ENCODE measurements around the gene PRDM15.

The PRDM15 gene

GRCh38 chr21:41918561-41919358, 39.6 kb upstream of the PRDM15 start:
- peaks cover 35% of the 10 kb centered on the region for H3K36me3 Mint-ChIP-seq (ENCODE audit: low read depth)
- H3K27ac Mint-ChIP-seq, result no peak overlapping the region
- no peaks in the 10 kb centered on the region for H3K9me3 Mint-ChIP-seq
- no peak for DNase-seq
- H3K4me3 Mint-ChIP-seq, result no peak overlapping the region
- no peaks in the 10 kb centered on the region for H3K27me3 Mint-ChIP-seq
- H3K4me1 Mint-ChIP-seq (ENCODE audit: low read depth), result peaks cover 20% of the 10 kb centered on the region

GRCh38 chr21:41917531-41917930, 38.4 kb upstream of the PRDM15 start:
- Mint-ChIP-seq H3K27me3 (no peaks in the 10 kb centered on the region), H3K4me3 (no peak overlapping the region), H3K36me3 (ENCODE audit: low read depth) (peaks cover 39% of the 10 kb centered on the region), H3K4me1 (ENCODE audit: low read depth) (peaks cover 10% of the 10 kb centered on the region), H3K27ac (no peak overlapping the region), H3K9me3 (no peaks in the 10 kb centered on the region)
- DNase-seq, result no peak

GRCh38 chr21:41916888-41917433, 37.8 kb upstream of the PRDM15 start:
- Mint-ChIP-seq H3K27ac (no peak overlapping the region), H3K4me1 (ENCODE audit: low read depth) (peaks cover 5% of the 10 kb centered on the region), H3K27me3 (no peaks in the 10 kb centered on the region), H3K4me3 (no peak overlapping the region), H3K36me3 (ENCODE audit: low read depth) (peaks cover 41% of the 10 kb centered on the region), H3K9me3 (no peaks in the 10 kb centered on the region)
- no peak for DNase-seq

GRCh38 chr21:41914965-41915364, 35.8 kb upstream of the PRDM15 start:
- no peak for DNase-seq
- no peaks in the 10 kb centered on the region for H3K27me3 Mint-ChIP-seq

GRCh38 chr21:41914358-41914757, 35.2 kb upstream of the PRDM15 start:
- H3K27me3 Mint-ChIP-seq, result no peaks in the 10 kb centered on the region
- DNase-seq, result no peak
- no peak overlapping the region for H3K4me3 Mint-ChIP-seq
- H3K9me3 Mint-ChIP-seq, result no peaks in the 10 kb centered on the region
- H3K27ac Mint-ChIP-seq, result no peak overlapping the region
- peaks cover 55% of the 10 kb centered on the region for H3K36me3 Mint-ChIP-seq (ENCODE audit: low read depth)
- H3K4me1 Mint-ChIP-seq (ENCODE audit: low read depth), result no peaks in the 10 kb centered on the region

More at GRCh38 chr21:41914965-41915364, 35.8 kb upstream of the PRDM15 start:
- no peak overlapping the region for H3K4me3 Mint-ChIP-seq
- no peaks in the 10 kb centered on the region for H3K4me1 Mint-ChIP-seq (ENCODE audit: low read depth)
- no peak overlapping the region for H3K27ac Mint-ChIP-seq
- H3K36me3 Mint-ChIP-seq (ENCODE audit: low read depth), result peaks cover 53% of the 10 kb centered on the region
- H3K9me3 Mint-ChIP-seq, result no peaks in the 10 kb centered on the region

GRCh38 chr21:41913230-41913629, 34.1 kb upstream of the PRDM15 start:
- Mint-ChIP-seq H3K4me1 (ENCODE audit: low read depth) (no peaks in the 10 kb centered on the region), H3K27me3 (no peaks in the 10 kb centered on the region), H3K4me3 (no peak overlapping the region), H3K36me3 (ENCODE audit: low read depth) (peaks cover 59% of the 10 kb centered on the region), H3K27ac (no peak overlapping the region), H3K9me3 (no peaks in the 10 kb centered on the region)
- DNase-seq, result no peak

- Mint-ChIP-seq H3K27ac (no peak overlapping the region), H3K4me3 (no peak overlapping the region), H3K36me3 (ENCODE audit: low read depth) (peaks cover 41% of the 10 kb centered on the region), H3K27me3 (no peaks in the 10 kb centered on the region), H3K4me1 (ENCODE audit: low read depth) (no peaks in the 10 kb centered on the region), H3K9me3 (no peaks in the 10 kb centered on the region)
- no peak for DNase-seq
Observed at GRCh38 chr21:41908829-41909228, 29.7 kb upstream of the PRDM15 start.

- no peaks in the 10 kb centered on the region for H3K4me1 Mint-ChIP-seq (ENCODE audit: low read depth)
- DNase-seq, result no peak
- no peaks in the 10 kb centered on the region for H3K27me3 Mint-ChIP-seq
- H3K27ac Mint-ChIP-seq, result no peak overlapping the region
- H3K9me3 Mint-ChIP-seq, result no peaks in the 10 kb centered on the region
- peaks cover 39% of the 10 kb centered on the region for H3K36me3 Mint-ChIP-seq (ENCODE audit: low read depth)
- H3K4me3 Mint-ChIP-seq, result no peak overlapping the region
Observed at GRCh38 chr21:41907496-41908258, 28.5 kb upstream of the PRDM15 start.

GRCh38 chr21:41906770-41907169, 27.6 kb upstream of the PRDM15 start:
- Mint-ChIP-seq H3K36me3 (ENCODE audit: low read depth) (peaks cover 38% of the 10 kb centered on the region), H3K27ac (no peak overlapping the region), H3K4me3 (no peak overlapping the region), H3K4me1 (ENCODE audit: low read depth) (peaks cover 1% of the 10 kb centered on the region), H3K27me3 (no peaks in the 10 kb centered on the region), H3K9me3 (no peaks in the 10 kb centered on the region)
- DNase-seq, result no peak

- Mint-ChIP-seq H3K4me3 (no peak overlapping the region), H3K4me1 (ENCODE audit: low read depth) (peaks cover 28% of the 10 kb centered on the region), H3K36me3 (ENCODE audit: low read depth) (peaks cover 37% of the 10 kb centered on the region), H3K27me3 (no peaks in the 10 kb centered on the region), H3K9me3 (no peaks in the 10 kb centered on the region), H3K27ac (no peak overlapping the region)
- no peak for DNase-seq
Observed at GRCh38 chr21:41903559-41904351, 24.6 kb upstream of the PRDM15 start.

GRCh38 chr21:41902946-41903345, 23.8 kb upstream of the PRDM15 start:
- no peak for DNase-seq
- H3K9me3 Mint-ChIP-seq, result no peaks in the 10 kb centered on the region
- no peak overlapping the region for H3K4me3 Mint-ChIP-seq
- H3K27me3 Mint-ChIP-seq, result no peaks in the 10 kb centered on the region
- no peak overlapping the region for H3K27ac Mint-ChIP-seq
- H3K36me3 Mint-ChIP-seq (ENCODE audit: low read depth), result peaks cover 34% of the 10 kb centered on the region
- H3K4me1 Mint-ChIP-seq (ENCODE audit: low read depth), result peaks cover 32% of the 10 kb centered on the region

GRCh38 chr21:41901782-41902181, 22.6 kb upstream of the PRDM15 start:
- H3K27ac Mint-ChIP-seq, result peak overlapping the region; percentile 66
- peaks cover 33% of the 10 kb centered on the region for H3K4me1 Mint-ChIP-seq (ENCODE audit: low read depth)
- peaks cover 25% of the 10 kb centered on the region for H3K36me3 Mint-ChIP-seq (ENCODE audit: low read depth)
- no peak for DNase-seq
- H3K27me3 Mint-ChIP-seq, result no peaks in the 10 kb centered on the region
- no peaks in the 10 kb centered on the region for H3K9me3 Mint-ChIP-seq
- no peak overlapping the region for H3K4me3 Mint-ChIP-seq

GRCh38 chr21:41901099-41901498, 22.0 kb upstream of the PRDM15 start:
- Mint-ChIP-seq H3K9me3 (no peaks in the 10 kb centered on the region), H3K4me1 (ENCODE audit: low read depth) (peaks cover 38% of the 10 kb centered on the region), H3K4me3 (peak overlapping the region; percentile 22), H3K27ac (peak overlapping the region; percentile 66), H3K27me3 (no peaks in the 10 kb centered on the region), H3K36me3 (ENCODE audit: low read depth) (peaks cover 19% of the 10 kb centered on the region)
- DNase-seq, result no peak

GRCh38 chr21:41900401-41900800, 21.3 kb upstream of the PRDM15 start:
- no peak for DNase-seq
- Mint-ChIP-seq H3K27me3 (no peaks in the 10 kb centered on the region), H3K27ac (peak overlapping the region; percentile 92), H3K4me3 (no peak overlapping the region), H3K36me3 (ENCODE audit: low read depth) (peaks cover 19% of the 10 kb centered on the region), H3K9me3 (no peaks in the 10 kb centered on the region), H3K4me1 (ENCODE audit: low read depth) (peaks cover 44% of the 10 kb centered on the region)
